WI38 (cell line): ENCODE results near the gene MSI1.
"Not testable (repeated sequence)": the region's sequence is repeated elsewhere in the genome, so short reads cannot be mapped to it uniquely, and the experiment has no call there.

Source experiments
- H3K4me3 ChIP-seq: 2 replicates; pipeline ENCODE4 v1.5.1; 2011; ENCODE audit warnings: low read depth, mild to moderate bottlenecking, control low read depth, low read length
- TF ChIP-seq, protein P1 (sequence below): IDR thresholded peaks from 2 replicates; pipeline ENCODE4 v1.5.1; 2012; ENCODE audit warnings: low read depth, mild to moderate bottlenecking, control low read depth, low read length

The MSI1 gene

DNA sequence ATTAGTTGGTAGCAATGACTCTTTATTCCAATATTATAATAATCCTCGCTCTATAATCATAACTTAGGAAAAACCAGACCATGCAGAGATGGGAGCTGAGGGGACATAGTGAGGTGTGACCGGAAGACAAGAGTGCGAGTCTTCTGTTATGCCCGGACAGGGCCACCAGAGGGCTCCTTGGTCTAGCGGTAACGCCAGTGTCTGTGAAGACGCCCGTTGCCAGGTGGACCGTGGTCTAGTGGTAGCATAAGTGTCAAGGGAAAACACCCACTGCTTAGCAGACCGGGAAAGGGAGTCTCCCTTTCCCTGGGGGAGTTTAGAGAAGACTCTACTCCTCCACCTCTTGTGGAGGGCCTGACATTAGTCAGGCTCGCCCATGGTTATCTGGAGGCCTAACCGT, 33.5 kb downstream of the MSI1 start:
- TF ChIP-seq, protein P1, sequence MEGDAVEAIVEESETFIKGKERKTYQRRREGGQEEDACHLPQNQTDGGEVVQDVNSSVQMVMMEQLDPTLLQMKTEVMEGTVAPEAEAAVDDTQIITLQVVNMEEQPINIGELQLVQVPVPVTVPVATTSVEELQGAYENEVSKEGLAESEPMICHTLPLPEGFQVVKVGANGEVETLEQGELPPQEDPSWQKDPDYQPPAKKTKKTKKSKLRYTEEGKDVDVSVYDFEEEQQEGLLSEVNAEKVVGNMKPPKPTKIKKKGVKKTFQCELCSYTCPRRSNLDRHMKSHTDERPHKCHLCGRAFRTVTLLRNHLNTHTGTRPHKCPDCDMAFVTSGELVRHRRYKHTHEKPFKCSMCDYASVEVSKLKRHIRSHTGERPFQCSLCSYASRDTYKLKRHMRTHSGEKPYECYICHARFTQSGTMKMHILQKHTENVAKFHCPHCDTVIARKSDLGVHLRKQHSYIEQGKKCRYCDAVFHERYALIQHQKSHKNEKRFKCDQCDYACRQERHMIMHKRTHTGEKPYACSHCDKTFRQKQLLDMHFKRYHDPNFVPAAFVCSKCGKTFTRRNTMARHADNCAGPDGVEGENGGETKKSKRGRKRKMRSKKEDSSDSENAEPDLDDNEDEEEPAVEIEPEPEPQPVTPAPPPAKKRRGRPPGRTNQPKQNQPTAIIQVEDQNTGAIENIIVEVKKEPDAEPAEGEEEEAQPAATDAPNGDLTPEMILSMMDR: peak; percentile 59
- H3K4me3 ChIP-seq: not testable (repeated sequence)

DNA sequence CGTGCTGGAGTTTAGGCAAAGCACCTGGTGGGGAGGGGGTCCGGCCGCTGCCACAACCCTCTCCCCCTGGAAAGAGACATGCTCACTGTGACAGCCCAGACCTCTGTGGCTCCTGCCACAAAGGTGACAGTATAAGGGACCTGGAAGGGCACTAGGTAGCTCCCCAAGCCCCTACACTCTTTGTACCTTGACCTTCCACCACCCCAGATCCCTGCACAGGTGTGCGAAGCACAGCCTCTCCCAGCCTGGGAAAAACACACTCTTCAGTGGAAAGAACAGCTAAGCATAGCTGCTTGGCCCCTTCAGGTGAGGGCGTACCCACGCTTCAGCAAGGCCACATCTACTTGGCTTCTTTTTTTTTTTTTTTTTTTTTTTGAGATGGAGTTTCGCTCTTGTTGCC, 36.4 kb downstream of the MSI1 start:
- TF ChIP-seq, protein P1: no peak

DNA sequence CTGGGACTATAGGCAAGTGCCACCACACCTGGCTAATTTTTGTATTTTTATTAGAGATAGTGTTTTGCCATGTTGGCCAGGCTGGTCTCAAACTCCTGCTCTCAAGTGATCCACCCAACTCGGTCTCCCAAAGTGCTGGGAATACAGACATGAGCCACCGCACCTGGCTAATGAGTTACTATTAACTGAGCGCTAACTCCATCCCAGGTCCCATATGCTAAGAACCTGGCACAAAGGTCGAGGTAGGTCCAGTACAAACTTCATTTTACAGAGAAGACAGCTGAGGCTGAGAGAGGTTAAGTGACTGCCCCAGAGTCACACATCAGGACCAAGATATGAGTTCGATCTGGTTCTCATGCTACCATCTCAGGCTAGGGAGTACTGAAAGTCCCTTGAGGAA, 36.9 kb downstream of the MSI1 start:
- no peak overlapping the region for H3K4me3 ChIP-seq
- TF ChIP-seq, protein P1: no peak

More for the DNA sequence above, 36.4 kb downstream of the MSI1 start:
- no peak overlapping the region for H3K4me3 ChIP-seq

DNA sequence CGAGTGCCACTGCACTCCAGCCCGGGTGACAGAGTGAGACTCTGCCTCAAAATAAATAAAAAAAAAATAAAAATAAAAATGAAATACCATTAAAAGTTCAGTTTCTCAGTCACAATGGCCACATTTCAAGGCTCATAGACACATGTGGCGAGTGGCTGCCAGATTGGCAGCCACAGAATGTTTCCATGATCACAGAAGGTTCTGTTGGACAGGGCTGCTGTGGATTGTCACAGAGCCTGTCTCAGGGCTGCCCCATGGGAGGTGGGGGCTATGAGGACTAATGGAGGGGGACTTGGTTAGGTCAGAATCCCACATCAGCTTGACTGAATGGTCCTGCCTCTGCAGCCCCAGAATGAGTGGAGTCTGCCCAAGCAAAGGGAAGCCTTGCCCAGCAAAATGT, 37.6 kb downstream of the MSI1 start:
- H3K4me3 ChIP-seq: no peak overlapping the region
- TF ChIP-seq, protein P1: no peak

DNA sequence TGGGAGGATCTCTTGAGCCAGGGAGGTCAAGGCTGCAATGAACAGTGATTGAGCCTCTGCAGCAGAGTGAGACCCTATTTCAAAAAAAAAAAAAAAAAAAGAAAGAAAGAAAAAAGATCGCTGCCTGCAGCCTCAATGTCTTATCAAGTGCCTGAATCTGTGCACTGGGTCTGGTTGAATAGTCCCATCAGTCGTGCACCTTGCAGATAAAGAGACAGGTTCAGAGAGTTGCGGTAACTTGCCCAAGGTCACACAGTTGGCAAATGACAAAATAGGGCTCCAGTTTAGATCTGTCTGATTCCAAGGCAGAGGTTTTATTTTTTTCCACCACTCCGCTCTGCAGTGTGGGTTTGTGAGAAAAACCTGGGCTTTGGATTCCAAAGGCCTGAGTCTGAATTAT, 40.7 kb downstream of the MSI1 start:
- H3K4me3 ChIP-seq: no peak overlapping the region
- TF ChIP-seq, protein P1: no peak

DNA sequence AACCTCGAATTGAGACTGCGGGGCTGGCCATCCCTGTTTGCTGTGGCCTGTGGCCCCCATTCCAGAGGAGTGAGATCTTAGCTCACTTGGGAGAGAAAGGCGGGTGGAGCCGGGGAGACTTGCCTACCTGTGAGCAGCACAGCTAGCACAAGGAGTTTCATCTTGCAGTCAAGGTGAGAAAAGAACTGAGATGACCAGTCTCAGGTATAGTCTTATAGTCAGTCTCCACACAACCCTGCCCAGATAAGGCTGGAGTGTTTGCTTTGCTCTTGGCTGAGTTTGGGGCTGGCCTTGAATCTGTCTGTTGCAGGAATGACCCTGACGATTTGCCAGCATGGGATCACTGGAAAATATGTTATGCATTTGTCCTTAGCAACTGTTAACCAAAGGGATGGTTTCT, 41.4 kb downstream of the MSI1 start, which contains the start of gene PLA2G1B:
Gene PLA2G1B (minus strand): TSS at position 187 of the 400 bp plus-strand sequence. CDS start 26 bp downstream, at position 161.
- TF ChIP-seq, protein P1: no peak
- H3K4me3 ChIP-seq: no peak within 1 kb of the TSS

DNA sequence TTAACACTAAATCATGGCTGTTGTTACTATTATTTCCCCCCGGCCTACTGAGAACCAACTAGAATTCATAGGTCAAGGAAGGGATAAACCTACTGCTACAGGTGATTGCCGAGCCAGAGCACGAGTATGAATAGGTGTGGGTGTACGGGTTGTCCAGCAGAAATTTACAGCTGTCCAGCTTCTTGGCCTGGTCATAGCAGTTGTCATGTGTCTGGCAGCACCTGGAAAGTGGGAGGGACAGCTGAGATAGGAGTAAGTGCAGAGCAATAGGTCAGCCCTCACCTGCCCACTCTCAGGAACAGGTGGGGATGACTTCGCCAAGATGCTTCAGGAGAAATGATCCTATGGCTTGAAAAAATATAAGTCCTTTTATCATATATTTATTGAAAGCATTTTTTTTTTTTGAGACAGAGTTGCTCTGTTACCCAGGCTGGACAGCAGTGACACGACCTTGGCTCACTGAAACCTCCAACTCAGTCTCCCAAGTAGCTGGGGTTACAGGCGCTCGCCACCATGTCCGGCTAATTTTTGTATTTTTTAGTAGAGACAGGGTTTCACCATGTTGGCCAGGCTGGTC, 44.0 kb downstream of the MSI1 start:
- H3K4me3 ChIP-seq: no peak overlapping the region
- TF ChIP-seq, protein P1: no peak
